GM23338 (cell line): ENCODE results near the gene DENND1B. TPM values are rescaled to one million over a fixed set of nuclear protein-coding genes. Genes with fewer than 3 reads are reported as not detected.

ENCODE experiments used
- ATAC-seq: fragments of 200-7000 bp; cut with Tn5 transposase; 3 replicates; pipeline ENCODE4 v1.9.1; 2020
- DNase-seq: peaks from one replicate; pipeline ENCODE4 v3.0.0-alpha.2; 2015; ENCODE audit warnings: low spot score
- H2AFZ ChIP-seq: fragments of 200-600 bp; sonication (generic); 2 replicates; pipeline ENCODE4 v1.8.0; 2016; ENCODE audit warnings: antibody characterized with exemption, mild to moderate bottlenecking, moderate library complexity
- H3F3A ChIP-seq: fragments of 200-600 bp; sonication (generic); replicated peaks from 2 replicates; pipeline ENCODE4 v1.8.0; 2017; ENCODE audit warnings: antibody characterized with exemption, mixed run types, low read depth
- H3K27ac ChIP-seq: fragments of 200-600 bp; sonication (generic); 2 replicates; pipeline ENCODE4 v1.6.1; 2016; ENCODE audit warnings: low read depth
- H3K27me3 ChIP-seq: fragments of 200-600 bp; sonication (generic); 2 replicates; pipeline ENCODE4 v1.8.0; 2016; ENCODE audit warnings: mild to moderate bottlenecking, mixed run types, moderate library complexity; ENCODE audit not compliant: insufficient read depth
- H3K36me3 ChIP-seq: fragments of 200-600 bp; sonication (generic); 2 replicates; pipeline ENCODE4 v1.8.0; 2016; ENCODE audit warnings: mild to moderate bottlenecking; ENCODE audit not compliant: insufficient read depth
- H3K4me1 ChIP-seq: fragments of 200-600 bp; sonication (generic); 2 replicates; pipeline ENCODE4 v1.8.0; 2016; ENCODE audit warnings: mild to moderate bottlenecking, moderate library complexity; ENCODE audit not compliant: insufficient read depth
- H3K4me2 ChIP-seq: fragments of 200-600 bp; sonication (generic); 2 replicates; pipeline ENCODE4 v1.7.1; 2017; ENCODE audit warnings: mixed run types
- H3K4me3 ChIP-seq: fragments of 200-600 bp; sonication (generic); 2 replicates; pipeline ENCODE4 v1.6.1; 2016; ENCODE audit warnings: mixed run types
- H3K79me2 ChIP-seq: fragments of 200-600 bp; sonication (generic); replicated peaks from 2 replicates; pipeline ENCODE4 v1.8.0; 2017; ENCODE audit warnings: mild to moderate bottlenecking; ENCODE audit not compliant: insufficient read depth
- H3K9me2 ChIP-seq: fragments of 200-600 bp; sonication (generic); 2 replicates; pipeline ENCODE4 v1.8.0; 2017; ENCODE audit not compliant: insufficient read depth
- H4K20me1 ChIP-seq: fragments of 200-600 bp; sonication (generic); replicated peaks from 2 replicates; pipeline ENCODE4 v1.8.0; 2017; ENCODE audit warnings: mild to moderate bottlenecking; ENCODE audit not compliant: insufficient read depth
- H3K27ac Mint-ChIP-seq: 2 replicates; pipeline ENCODE4 v1.8.0; 2020; ENCODE audit warnings: inconsistent platforms, mild to moderate bottlenecking, moderate library complexity, mixed read lengths
- H3K27me3 Mint-ChIP-seq: 3 replicates; pipeline ENCODE4 v1.8.0; 2022; ENCODE audit warnings: low read depth, mild to moderate bottlenecking, moderate library complexity, mixed read lengths, inconsistent platforms; ENCODE audit not compliant: insufficient read depth, poor library complexity
- H3K36me3 Mint-ChIP-seq: 3 replicates; pipeline ENCODE4 v1.8.0; 2021; ENCODE audit warnings: low read depth, mild to moderate bottlenecking, inconsistent platforms, moderate library complexity, mixed read lengths
- H3K4me1 Mint-ChIP-seq: 3 replicates; pipeline ENCODE4 v1.8.0; 2020; ENCODE audit warnings: mild to moderate bottlenecking, inconsistent platforms, mixed read lengths
- H3K4me3 Mint-ChIP-seq: 3 replicates; pipeline ENCODE4 v1.8.0; 2021; ENCODE audit warnings: moderate library complexity, mild to moderate bottlenecking, inconsistent platforms, mixed read lengths
- H3K9me3 Mint-ChIP-seq: 3 replicates; pipeline ENCODE4 v1.8.0; 2020; ENCODE audit warnings: moderate library complexity, mild to moderate bottlenecking, inconsistent platforms, mixed read lengths
- CREB1 ChIP-seq: fragments of 250-450 bp; sonication (Bioruptor Pico); IDR thresholded peaks from 2 replicates; pipeline ENCODE4 v1.5.0; 2020; ENCODE audit warnings: low read depth, mild to moderate bottlenecking, moderate library complexity
- CTCF ChIP-seq, 2 experiments: fragments of 200-600 bp in 1 of 2; sonication (generic) in 1 of 2; conservative IDR thresholded peaks; 2 replicates each; pipeline versions ENCODE4 v1.5.1 to v1.6.1; 2016 to 2017; ENCODE audit warnings: antibody characterized with exemption in 2 of 2, low read depth in 2 of 2, mild to moderate bottlenecking in 2 of 2, moderate library complexity in 1 of 2
- ETS1 ChIP-seq: IDR thresholded peaks from 2 replicates; pipeline ENCODE4 v1.6.1; 2016; ENCODE audit warnings: antibody characterized with exemption
- EZH2 ChIP-seq: fragments of 200-600 bp; sonication (generic); IDR thresholded peaks from one replicate; pipeline ENCODE4 v1.8.0; 2017; ENCODE audit warnings: antibody characterized with exemption, mild to moderate bottlenecking, low read depth; ENCODE audit not compliant: unreplicated experiment
- NANOG ChIP-seq: IDR thresholded peaks from 2 replicates; pipeline ENCODE4 v1.6.1; 2016; ENCODE audit warnings: antibody characterized with exemption, borderline replicate concordance
- POLR2AphosphoS5 ChIP-seq: IDR thresholded peaks from 2 replicates; pipeline ENCODE4 v1.6.1; 2016; ENCODE audit warnings: antibody characterized with exemption, low read depth
- REST ChIP-seq: IDR thresholded peaks from one replicate; pipeline ENCODE4 v1.6.1; 2018; ENCODE audit warnings: antibody characterized with exemption; ENCODE audit not compliant: unreplicated experiment
- STAT1 ChIP-seq: IDR thresholded peaks from one replicate; pipeline ENCODE4 v1.6.1; 2016; ENCODE audit warnings: antibody characterized with exemption; ENCODE audit not compliant: unreplicated experiment
- ZNF114 ChIP-seq: fragments of 250-450 bp; sonication (Bioruptor Pico); IDR thresholded peaks from 2 replicates; pipeline ENCODE4 v1.5.0; 2020; ENCODE audit warnings: mild to moderate bottlenecking, moderate library complexity
- polyA plus RNA-seq: library from polyadenylated mRNA; unstranded; fragments of >200 nt; fragmentation: Nextera tagmentation; extraction: Ambion mirVana; gene quantifications from 2 replicates; pipeline ENCODE4 v1.2.1, GENCODE V29; 2016
- total RNA-seq: library from RNA; depleted of rRNA; stranded (reverse); fragments of >200 nt; shearing (Covaris generic); gene quantifications from 2 replicates; pipeline ENCODE4 v1.2.3, GENCODE V29; 2014

DENND1B gene
- total and polyA plus RNA-seq, 2 experiments from 2014 or later: 4.3 to 5.2 TPM

- no peak for TF ChIP-seq REST
- no peak for TF ChIP-seq NANOG
- TF ChIP-seq ETS1: no peak
Measured at GRCh38 chr1:197715806-197716205, 59.5 kb downstream of the DENND1B start (continued).

GRCh38 chr1:197706601-197707000, 68.7 kb downstream of the DENND1B start:
- H3K9me2 ChIP-seq: no peaks in the 10 kb centered on the region
- peaks cover 7% of the 10 kb centered on the region; the same call in 1 of the 3 replicates for H3K4me1 Mint-ChIP-seq
- TF ChIP-seq CTCF (conservative IDR thresholded peaks at IDR 0.05; ENCODE audit: low read depth in 2 of 2): no peak
- TF ChIP-seq EZH2: no peak
- no peak for TF ChIP-seq POLR2AphosphoS5
- no peak for TF ChIP-seq NANOG
- TF ChIP-seq CREB1 (CRISPR knock-in tag): no peak
- TF ChIP-seq REST: no peak
- TF ChIP-seq ZNF114 (CRISPR knock-in tag): no peak
- no peak for TF ChIP-seq STAT1
- TF ChIP-seq ETS1: no peak
- no peak overlapping the region for H3K27ac Mint-ChIP-seq
- ATAC-seq: no peak
- peaks cover 3% of the 10 kb centered on the region for H3K27me3 Mint-ChIP-seq
- H3K4me2 ChIP-seq: no peak overlapping the region
- H4K20me1 ChIP-seq: no peaks in the 10 kb centered on the region
- no peaks in the 10 kb centered on the region for H3K27me3 ChIP-seq
- no peak overlapping the region for H3K4me3 ChIP-seq
- peaks cover 4% of the 10 kb centered on the region; the same call in 2 of the 3 replicates for H3K36me3 Mint-ChIP-seq
- H3K79me2 ChIP-seq: no peaks in the 10 kb centered on the region
- no peak overlapping the region for H3K27ac ChIP-seq
- H3K4me3 Mint-ChIP-seq: no peak overlapping the region
- no peaks in the 10 kb centered on the region for H3F3A ChIP-seq
- no peak overlapping the region for H2AFZ ChIP-seq
- no peaks in the 10 kb centered on the region for H3K36me3 ChIP-seq
- DNase-seq: no peak
- no peaks in the 10 kb centered on the region for H3K4me1 ChIP-seq
- H3K9me3 Mint-ChIP-seq: peaks cover 3% of the 10 kb centered on the region; the same call in 1 of the 3 replicates
